Smooth muscle cell (in vitro differentiated cells): ENCODE measurements around the gene SUPT6H. TPM values are rescaled to one million over a fixed set of nuclear protein-coding genes. Genes with fewer than 3 reads are reported as not detected.

Experiments
- DNase-seq: peaks from one replicate; lab custom pipeline; 2025; ENCODE audit not compliant: unreplicated experiment; lab: John Stamatoyannopoulos, UW
- H2AFZ ChIP-seq: fragments of 200-600 bp; sonication (generic); 2 replicates; pipeline ENCODE4 v1.6.0; 2016; ENCODE audit warnings: antibody characterized with exemption, low read depth, mild to moderate bottlenecking
- H3F3A ChIP-seq: fragments of 200-600 bp; sonication (generic); 2 replicates; pipeline ENCODE4 v1.6.0; 2017; ENCODE audit warnings: antibody characterized with exemption, low read depth
- H3K27ac ChIP-seq: fragments of 200-600 bp; sonication (generic); 2 replicates; pipeline ENCODE4 v1.5.1; 2016; ENCODE audit warnings: low read depth, mild to moderate bottlenecking
- H3K27me3 ChIP-seq: fragments of 200-600 bp; sonication (generic); 2 replicates; pipeline ENCODE4 v1.6.1; 2016; ENCODE audit warnings: low read depth, mild to moderate bottlenecking
- H3K36me3 ChIP-seq: fragments of 200-600 bp; sonication (generic); 2 replicates; pipeline ENCODE4 v1.5.1; 2016; ENCODE audit warnings: low read depth
- H3K4me1 ChIP-seq: fragments of 200-600 bp; sonication (generic); 2 replicates; pipeline ENCODE4 v1.5.1; 2016; ENCODE audit warnings: low read depth
- H3K4me2 ChIP-seq: fragments of 200-600 bp; sonication (generic); 2 replicates; pipeline ENCODE4 v1.6.0; 2016; ENCODE audit warnings: mild to moderate bottlenecking
- H3K4me3 ChIP-seq: fragments of 200-600 bp; sonication (generic); 2 replicates; pipeline ENCODE4 v1.5.1; 2016; ENCODE audit warnings: mild to moderate bottlenecking
- H3K79me2 ChIP-seq: fragments of 200-600 bp; sonication (generic); 2 replicates; pipeline ENCODE4 v1.6.0; 2016; ENCODE audit warnings: low read depth, mild to moderate bottlenecking
- H3K9ac ChIP-seq: fragments of 200-600 bp; sonication (generic); 2 replicates; pipeline ENCODE4 v1.6.0; 2016; ENCODE audit warnings: low read depth
- H3K9me3 ChIP-seq: fragments of 200-600 bp; sonication (generic); replicated peaks from 2 replicates; pipeline ENCODE4 v1.5.1; 2016; ENCODE audit warnings: low read depth
- H4K20me1 ChIP-seq: fragments of 200-600 bp; sonication (generic); 2 replicates; pipeline ENCODE4 v1.6.0; 2016; ENCODE audit warnings: low read depth
- WGBS: methylation state at CpG from one replicate; pipeline ENCODE4 v1.1.7; 2016; ENCODE audit warnings: low lambda C conversion rate; 5-methylcytosine and 5-hydroxymethylcytosine counted together
- polyA plus RNA-seq: library from polyadenylated mRNA; unstranded; fragments of >200 nt; fragmentation: Nextera tagmentation; extraction: Ambion mirVana; gene quantifications from 2 replicates; pipeline ENCODE4 v1.2.1, GENCODE V29; 2016
- total RNA-seq: library from RNA; depleted of rRNA; stranded (reverse); fragments of >200 nt; gene quantifications from 2 replicates; pipeline ENCODE4 v1.2.3, GENCODE V29; 2014
- TF ChIP-seq, protein P1 (sequence below): fragments of 200-600 bp; sonication (generic); IDR thresholded peaks from 2 replicates; pipeline ENCODE4 v1.5.1; 2017; ENCODE audit warnings: borderline replicate concordance, mild to moderate bottlenecking, antibody characterized with exemption; ENCODE audit not compliant: insufficient read depth, poor library complexity, severe bottlenecking

The SUPT6H gene
- total and polyA plus RNA-seq, 2 experiments from 2014 or later, result 22.4 to 64.0 TPM

DNA sequence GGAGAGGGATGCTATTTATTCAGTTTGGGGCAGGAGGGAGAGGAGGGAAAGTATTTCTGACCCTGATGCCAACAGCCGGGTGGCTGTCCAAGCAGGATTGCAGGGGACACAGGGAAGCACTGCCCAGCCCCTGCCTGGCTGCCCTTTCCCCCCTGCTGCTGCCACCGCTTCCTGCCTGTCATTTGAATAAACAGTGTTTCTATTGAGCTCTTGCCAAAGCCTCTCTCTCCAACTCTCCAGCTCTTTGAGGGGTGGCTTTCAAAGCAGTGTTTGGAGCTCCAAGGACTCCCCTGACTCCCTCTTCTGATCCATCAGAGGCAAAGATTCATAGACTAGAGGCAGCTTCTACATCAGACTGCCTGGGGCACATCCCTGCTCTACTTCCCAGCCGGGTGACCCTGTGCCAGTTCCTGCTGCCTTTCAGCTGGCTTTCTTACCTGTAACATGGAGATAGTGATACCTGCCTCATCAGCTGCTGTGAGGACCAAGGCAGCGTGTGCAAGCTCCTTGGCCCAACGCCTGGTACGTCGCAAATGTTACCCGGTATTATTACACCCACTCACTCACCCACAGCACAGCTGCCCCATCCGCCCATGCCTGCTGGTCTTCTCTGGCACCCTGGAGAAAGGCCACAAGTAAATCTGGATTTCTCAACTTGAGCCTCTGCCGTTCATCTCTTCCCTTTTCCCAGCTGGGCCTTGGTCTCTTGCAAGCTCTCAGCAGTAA, 40.2 kb downstream of the SUPT6H start:
- Histone ChIP-seq H3K36me3 (peaks cover 6% of the 10 kb centered on the region), H3K79me2 (no peaks in the 10 kb centered on the region), H2AFZ (no peak overlapping the region), H3K9ac (no peak overlapping the region), H3K4me1 (peaks cover 10% of the 10 kb centered on the region), H3K27ac (no peak overlapping the region), H3K9me3 (no peaks in the 10 kb centered on the region), H3K4me3 (no peak overlapping the region), H3K27me3 (no peaks in the 10 kb centered on the region), H4K20me1 (no peaks in the 10 kb centered on the region), H3K4me2 (no peak overlapping the region), H3F3A (no peaks in the 10 kb centered on the region)
- TF ChIP-seq, protein P1, sequence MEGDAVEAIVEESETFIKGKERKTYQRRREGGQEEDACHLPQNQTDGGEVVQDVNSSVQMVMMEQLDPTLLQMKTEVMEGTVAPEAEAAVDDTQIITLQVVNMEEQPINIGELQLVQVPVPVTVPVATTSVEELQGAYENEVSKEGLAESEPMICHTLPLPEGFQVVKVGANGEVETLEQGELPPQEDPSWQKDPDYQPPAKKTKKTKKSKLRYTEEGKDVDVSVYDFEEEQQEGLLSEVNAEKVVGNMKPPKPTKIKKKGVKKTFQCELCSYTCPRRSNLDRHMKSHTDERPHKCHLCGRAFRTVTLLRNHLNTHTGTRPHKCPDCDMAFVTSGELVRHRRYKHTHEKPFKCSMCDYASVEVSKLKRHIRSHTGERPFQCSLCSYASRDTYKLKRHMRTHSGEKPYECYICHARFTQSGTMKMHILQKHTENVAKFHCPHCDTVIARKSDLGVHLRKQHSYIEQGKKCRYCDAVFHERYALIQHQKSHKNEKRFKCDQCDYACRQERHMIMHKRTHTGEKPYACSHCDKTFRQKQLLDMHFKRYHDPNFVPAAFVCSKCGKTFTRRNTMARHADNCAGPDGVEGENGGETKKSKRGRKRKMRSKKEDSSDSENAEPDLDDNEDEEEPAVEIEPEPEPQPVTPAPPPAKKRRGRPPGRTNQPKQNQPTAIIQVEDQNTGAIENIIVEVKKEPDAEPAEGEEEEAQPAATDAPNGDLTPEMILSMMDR, result no peak
- 96% methylated on average over 10 of the region's 10 CpGs for WGBS
- DNase-seq, result no peak

DNA sequence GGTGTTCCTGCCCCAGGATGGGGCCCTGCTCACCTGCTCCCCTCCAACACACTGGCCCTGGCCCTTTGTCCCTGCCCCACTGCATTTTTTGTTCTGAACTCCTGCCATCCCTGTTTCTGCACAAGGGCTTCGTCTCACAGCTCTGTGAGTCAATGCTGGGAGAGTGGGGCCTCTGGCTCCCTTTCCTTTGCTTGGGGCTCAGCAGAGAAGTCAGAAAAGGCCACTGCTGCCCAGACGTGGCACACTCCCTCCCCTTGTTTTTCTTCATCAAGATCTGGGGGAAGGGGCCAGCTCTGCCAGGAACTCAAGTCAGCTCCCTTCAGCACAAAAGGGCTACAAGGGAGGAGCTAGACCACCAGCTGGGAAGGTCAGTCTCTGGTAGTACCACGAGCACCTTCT, 40.7 kb downstream of the SUPT6H start:
- Histone ChIP-seq H3K4me3 (no peak overlapping the region), H3K4me1 (peaks cover 10% of the 10 kb centered on the region), H2AFZ (no peak overlapping the region), H3K27ac (no peak overlapping the region), H3K4me2 (no peak overlapping the region), H3K27me3 (no peaks in the 10 kb centered on the region), H3K9ac (no peak overlapping the region), H3K36me3 (peaks cover under 1% of the 10 kb centered on the region), H3K9me3 (no peaks in the 10 kb centered on the region), H4K20me1 (no peaks in the 10 kb centered on the region), H3F3A (no peaks in the 10 kb centered on the region), H3K79me2 (no peaks in the 10 kb centered on the region)
- no peak for DNase-seq
- 85% methylated on average over 3 of the region's 3 CpGs for WGBS
- TF ChIP-seq, protein P1, result no peak

DNA sequence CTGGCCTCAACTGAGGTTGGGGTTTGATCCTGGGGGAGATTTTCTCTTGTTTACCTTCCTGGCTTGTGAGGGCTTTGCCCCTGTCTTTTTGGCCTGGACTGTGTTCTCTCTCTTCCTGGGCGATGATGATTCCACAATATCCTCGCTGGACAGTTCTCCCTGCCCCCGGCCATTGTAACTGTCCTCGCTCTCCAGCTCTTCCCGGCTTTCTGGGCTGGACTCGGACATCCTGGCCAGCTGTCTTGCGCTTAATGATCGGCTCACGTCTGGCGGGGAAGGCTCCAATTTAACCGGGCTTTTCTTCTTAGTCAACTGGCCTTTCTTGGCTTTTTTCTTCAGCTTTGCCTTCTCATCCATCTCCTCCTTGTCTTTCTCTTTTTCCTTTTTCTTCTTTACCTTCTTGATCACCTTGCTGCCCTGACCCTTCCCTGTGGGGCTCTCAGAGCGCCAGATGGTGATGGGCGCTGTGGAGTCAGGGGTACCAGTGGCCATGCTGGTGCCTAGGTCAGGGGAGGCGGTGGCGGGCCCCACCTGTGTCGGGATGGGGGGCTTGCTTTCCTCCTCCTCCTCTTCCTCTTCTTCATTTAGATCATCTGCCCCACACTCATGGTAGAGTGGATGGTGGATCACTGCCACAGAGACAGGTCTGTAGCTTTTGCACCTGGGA, 41.7 kb downstream of the SUPT6H start:
- Histone ChIP-seq H3K4me2 (no peak overlapping the region), H3K9ac (no peak overlapping the region), H3F3A (no peaks in the 10 kb centered on the region), H3K4me1 (peaks cover 10% of the 10 kb centered on the region), H3K9me3 (no peaks in the 10 kb centered on the region), H3K27ac (no peak overlapping the region), H3K36me3 (no peaks in the 10 kb centered on the region), H3K27me3 (no peaks in the 10 kb centered on the region), H2AFZ (no peak overlapping the region), H4K20me1 (no peaks in the 10 kb centered on the region), H3K79me2 (no peaks in the 10 kb centered on the region), H3K4me3 (no peak overlapping the region)
- TF ChIP-seq, protein P1, result no peak
- no peak for DNase-seq
- WGBS, result 96% methylated on average over 16 of the region's 16 CpGs
